Measurements from ENCODE around the gene PTGER1. TPM values are rescaled to one million over a fixed set of nuclear protein-coding genes. Genes with fewer than 3 reads are reported as not detected.

PTGER1 gene
- total and polyA plus RNA-seq, 2 of the 13 experiments (the other 11 are each of a cell fraction or from before 2014, with no cell fraction given) = 0.13 TPM; not detected in 1

DNA sequence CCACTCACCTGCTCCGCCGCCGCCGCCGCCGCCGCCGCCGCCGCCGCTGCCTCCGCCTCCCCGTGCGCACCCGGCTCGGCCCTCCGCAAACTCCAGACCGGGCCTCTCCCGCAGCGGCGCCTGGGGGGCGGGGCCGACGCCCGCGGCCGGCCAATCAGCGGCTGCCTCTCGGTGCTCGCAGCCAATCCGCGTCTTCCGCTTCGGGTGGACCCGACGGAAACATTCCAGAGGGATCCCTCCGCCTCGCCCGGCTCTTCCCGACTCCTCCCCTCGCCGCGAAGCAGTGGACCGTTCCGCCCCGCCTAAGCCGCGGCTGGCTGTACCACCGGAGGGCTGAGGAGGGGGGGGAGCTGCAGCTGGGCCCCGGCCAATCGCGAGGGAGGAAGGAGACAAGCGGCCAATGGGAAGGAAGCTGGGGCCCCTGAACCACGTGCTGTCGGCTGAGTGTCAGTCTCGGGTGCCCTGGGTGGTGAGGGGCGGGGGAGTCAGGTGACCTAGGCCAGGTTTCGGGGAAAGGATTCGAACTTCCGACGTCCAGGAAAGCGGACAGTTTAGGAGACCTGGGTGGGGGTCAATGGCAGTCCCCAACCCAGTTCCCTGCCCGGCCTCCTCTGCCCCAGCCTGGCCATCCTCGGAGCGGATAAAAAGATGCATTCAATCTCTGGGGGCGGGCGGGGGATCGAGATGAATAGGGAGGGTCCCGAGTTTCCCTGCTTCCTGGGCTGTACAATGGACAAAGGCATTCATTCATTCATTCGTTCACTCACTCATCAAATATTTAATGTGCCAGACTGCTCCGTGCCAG, 21.1 kb upstream of the PTGER1 start, which contains the start of gene GIPC1 (continued):
- TF ChIP-seq ZNF12 (CRISPR knock-in tag; IDR thresholded peaks at IDR 0.05) (peak; percentile 32; the same call in 1 of the 2 replicates), ZNF703 (CRISPR knock-in tag; IDR thresholded peaks at IDR 0.05; ENCODE audit: borderline replicate concordance) (no peak), CREB1 (IDR thresholded peaks at IDR 0.05) (peak; percentile 75), CREB1 (CRISPR knock-in tag; IDR thresholded peaks at IDR 0.05) (0 out of 2 replicates have a peak, but pooled peaks have one; percentile 2), ISL2 (CRISPR knock-in tag; IDR thresholded peaks at IDR 0.05) (peak; percentile 73)
- TF ChIP-seq, protein P1, sequence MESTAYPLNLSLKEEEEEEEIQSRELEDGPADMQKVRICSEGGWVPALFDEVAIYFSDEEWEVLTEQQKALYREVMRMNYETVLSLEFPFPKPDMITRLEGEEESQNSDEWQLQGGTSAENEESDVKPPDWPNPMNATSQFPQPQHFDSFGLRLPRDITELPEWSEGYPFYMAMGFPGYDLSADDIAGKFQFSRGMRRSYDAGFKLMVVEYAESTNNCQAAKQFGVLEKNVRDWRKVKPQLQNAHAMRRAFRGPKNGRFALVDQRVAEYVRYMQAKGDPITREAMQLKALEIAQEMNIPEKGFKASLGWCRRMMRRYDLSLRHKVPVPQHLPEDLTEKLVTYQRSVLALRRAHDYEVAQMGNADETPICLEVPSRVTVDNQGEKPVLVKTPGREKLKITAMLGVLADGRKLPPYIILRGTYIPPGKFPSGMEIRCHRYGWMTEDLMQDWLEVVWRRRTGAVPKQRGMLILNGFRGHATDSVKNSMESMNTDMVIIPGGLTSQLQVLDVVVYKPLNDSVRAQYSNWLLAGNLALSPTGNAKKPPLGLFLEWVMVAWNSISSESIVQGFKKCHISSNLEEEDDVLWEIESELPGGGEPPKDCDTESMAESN (CRISPR knock-in tag; conservative IDR thresholded peaks at IDR 0.05) = peak; percentile 67; the same call in 1 of the 2 replicates
- TF ChIP-seq, protein P2, sequence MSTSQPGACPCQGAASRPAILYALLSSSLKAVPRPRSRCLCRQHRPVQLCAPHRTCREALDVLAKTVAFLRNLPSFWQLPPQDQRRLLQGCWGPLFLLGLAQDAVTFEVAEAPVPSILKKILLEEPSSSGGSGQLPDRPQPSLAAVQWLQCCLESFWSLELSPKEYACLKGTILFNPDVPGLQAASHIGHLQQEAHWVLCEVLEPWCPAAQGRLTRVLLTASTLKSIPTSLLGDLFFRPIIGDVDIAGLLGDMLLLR (CRISPR knock-in tag; IDR thresholded peaks at IDR 0.05) = 0 out of 2 replicates have a peak, but pooled peaks have one; percentile 28
- TF ChIP-seq, protein P3, sequence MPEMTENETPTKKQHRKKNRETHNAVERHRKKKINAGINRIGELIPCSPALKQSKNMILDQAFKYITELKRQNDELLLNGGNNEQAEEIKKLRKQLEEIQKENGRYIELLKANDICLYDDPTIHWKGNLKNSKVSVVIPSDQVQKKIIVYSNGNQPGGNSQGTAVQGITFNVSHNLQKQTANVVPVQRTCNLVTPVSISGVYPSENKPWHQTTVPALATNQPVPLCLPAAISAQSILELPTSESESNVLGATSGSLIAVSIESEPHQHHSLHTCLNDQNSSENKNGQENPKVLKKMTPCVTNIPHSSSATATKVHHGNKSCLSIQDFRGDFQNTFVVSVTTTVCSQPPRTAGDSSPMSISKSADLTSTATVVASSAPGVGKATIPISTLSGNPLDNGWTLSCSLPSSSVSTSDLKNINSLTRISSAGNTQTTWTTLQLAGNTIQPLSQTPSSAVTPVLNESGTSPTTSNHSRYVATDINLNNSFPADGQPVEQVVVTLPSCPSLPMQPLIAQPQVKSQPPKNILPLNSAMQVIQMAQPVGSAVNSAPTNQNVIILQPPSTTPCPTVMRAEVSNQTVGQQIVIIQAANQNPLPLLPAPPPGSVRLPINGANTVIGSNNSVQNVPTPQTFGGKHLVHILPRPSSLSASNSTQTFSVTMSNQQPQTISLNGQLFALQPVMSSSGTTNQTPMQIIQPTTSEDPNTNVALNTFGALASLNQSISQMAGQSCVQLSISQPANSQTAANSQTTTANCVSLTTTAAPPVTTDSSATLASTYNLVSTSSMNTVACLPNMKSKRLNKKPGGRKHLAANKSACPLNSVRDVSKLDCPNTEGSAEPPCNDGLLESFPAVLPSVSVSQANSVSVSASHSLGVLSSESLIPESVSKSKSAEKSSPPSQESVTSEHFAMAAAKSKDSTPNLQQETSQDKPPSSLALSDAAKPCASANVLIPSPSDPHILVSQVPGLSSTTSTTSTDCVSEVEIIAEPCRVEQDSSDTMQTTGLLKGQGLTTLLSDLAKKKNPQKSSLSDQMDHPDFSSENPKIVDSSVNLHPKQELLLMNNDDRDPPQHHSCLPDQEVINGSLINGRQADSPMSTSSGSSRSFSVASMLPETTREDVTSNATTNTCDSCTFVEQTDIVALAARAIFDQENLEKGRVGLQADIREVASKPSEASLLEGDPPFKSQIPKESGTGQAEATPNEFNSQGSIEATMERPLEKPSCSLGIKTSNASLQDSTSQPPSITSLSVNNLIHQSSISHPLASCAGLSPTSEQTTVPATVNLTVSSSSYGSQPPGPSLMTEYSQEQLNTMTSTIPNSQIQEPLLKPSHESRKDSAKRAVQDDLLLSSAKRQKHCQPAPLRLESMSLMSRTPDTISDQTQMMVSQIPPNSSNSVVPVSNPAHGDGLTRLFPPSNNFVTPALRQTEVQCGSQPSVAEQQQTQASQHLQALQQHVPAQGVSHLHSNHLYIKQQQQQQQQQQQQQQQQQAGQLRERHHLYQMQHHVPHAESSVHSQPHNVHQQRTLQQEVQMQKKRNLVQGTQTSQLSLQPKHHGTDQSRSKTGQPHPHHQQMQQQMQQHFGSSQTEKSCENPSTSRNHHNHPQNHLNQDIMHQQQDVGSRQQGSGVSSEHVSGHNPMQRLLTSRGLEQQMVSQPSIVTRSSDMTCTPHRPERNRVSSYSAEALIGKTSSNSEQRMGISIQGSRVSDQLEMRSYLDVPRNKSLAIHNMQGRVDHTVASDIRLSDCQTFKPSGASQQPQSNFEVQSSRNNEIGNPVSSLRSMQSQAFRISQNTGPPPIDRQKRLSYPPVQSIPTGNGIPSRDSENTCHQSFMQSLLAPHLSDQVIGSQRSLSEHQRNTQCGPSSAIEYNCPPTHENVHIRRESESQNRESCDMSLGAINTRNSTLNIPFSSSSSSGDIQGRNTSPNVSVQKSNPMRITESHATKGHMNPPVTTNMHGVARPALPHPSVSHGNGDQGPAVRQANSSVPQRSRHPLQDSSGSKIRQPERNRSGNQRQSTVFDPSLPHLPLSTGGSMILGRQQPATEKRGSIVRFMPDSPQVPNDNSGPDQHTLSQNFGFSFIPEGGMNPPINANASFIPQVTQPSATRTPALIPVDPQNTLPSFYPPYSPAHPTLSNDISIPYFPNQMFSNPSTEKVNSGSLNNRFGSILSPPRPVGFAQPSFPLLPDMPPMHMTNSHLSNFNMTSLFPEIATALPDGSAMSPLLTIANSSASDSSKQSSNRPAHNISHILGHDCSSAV (CRISPR knock-in tag; IDR thresholded peaks at IDR 0.05; ENCODE audit: borderline replicate concordance) = 0 out of 2 replicates have a peak, but pooled peaks have one; percentile 59
- TF ChIP-seq, protein P4, sequence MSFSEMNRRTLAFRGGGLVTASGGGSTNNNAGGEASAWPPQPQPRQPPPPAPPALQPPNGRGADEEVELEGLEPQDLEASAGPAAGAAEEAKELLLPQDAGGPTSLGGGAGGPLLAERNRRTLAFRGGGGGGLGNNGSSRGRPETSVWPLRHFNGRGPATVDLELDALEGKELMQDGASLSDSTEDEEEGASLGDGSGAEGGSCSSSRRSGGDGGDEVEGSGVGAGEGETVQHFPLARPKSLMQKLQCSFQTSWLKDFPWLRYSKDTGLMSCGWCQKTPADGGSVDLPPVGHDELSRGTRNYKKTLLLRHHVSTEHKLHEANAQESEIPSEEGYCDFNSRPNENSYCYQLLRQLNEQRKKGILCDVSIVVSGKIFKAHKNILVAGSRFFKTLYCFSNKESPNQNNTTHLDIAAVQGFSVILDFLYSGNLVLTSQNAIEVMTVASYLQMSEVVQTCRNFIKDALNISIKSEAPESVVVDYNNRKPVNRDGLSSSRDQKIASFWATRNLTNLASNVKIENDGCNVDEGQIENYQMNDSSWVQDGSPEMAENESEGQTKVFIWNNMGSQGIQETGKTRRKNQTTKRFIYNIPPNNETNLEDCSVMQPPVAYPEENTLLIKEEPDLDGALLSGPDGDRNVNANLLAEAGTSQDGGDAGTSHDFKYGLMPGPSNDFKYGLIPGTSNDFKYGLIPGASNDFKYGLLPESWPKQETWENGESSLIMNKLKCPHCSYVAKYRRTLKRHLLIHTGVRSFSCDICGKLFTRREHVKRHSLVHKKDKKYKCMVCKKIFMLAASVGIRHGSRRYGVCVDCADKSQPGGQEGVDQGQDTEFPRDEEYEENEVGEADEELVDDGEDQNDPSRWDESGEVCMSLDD (CRISPR knock-in tag; IDR thresholded peaks at IDR 0.05; ENCODE audit: borderline replicate concordance) = no peak
- TF ChIP-seq, protein P5, sequence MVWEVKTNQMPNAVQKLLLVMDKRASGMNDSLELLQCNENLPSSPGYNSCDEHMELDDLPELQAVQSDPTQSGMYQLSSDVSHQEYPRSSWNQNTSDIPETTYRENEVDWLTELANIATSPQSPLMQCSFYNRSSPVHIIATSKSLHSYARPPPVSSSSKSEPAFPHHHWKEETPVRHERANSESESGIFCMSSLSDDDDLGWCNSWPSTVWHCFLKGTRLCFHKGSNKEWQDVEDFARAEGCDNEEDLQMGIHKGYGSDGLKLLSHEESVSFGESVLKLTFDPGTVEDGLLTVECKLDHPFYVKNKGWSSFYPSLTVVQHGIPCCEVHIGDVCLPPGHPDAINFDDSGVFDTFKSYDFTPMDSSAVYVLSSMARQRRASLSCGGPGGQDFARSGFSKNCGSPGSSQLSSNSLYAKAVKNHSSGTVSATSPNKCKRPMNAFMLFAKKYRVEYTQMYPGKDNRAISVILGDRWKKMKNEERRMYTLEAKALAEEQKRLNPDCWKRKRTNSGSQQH (CRISPR knock-in tag; IDR thresholded peaks at IDR 0.05; ENCODE audit: low read depth) = peak; percentile 80; the same call in 1 of the 2 replicates
